Erythroblast (primary cell): ENCODE data around the gene C2orf81.
A peak's percentile ranks its signal among the peaks of the same experiment; 100 is the strongest.

Source experiments
- DNase-seq, 2 experiments: peaks; one replicate each; lab custom pipeline; 2025; lab: John Stamatoyannopoulos, UW
- GATA1 ChIP-seq: IDR thresholded peaks from 2 replicates; pipeline ENCODE4 v1.6.1; 2011; ENCODE audit warnings: low read depth, mild to moderate bottlenecking, control low read depth, low read length, moderate library complexity
- POLR2A ChIP-seq: IDR thresholded peaks from 2 replicates; pipeline ENCODE4 v1.6.1; 2011; ENCODE audit warnings: mild to moderate bottlenecking, low read length

Gene C2orf81

DNA sequence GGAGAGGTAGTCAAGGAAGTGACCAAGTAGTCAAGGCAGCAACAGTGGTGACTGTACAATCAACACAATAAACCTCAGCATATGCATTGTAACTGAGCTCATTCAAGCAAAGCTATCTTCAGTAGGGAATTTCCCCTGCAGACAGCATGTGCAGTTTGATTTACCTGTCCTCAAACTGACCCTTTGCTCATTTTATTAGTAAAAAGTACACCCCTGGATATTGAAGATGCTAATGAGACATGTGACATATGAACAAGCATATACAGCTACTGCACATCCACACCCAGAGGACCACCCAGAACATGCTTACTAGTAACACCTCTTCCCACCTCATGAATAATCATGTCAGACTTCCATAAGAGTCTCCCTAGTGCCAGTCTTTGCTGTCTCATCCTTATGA, 15.4 kb downstream of the C2orf81 start:
- TF ChIP-seq GATA1 = no peak
- TF ChIP-seq POLR2A = no peak
- no peak for DNase-seq

DNA sequence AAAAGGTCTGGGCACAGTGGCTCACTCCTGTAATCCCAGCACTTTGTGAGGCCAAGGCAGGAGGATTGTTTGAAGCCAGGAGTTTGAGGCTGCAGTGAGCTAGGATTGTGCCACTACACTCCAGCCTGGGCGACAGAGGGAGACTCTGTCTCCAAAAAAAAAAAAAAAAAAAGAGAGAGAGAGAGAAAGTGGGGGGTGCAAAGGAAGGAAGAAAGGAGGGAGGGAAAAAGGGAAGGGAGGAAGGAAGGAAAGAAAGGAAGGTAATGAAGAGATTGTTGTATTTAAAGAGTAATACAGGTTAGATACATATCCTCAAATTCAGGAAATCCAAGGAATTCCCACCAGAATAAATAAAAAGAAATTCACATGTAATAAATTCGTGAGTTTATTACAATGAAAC, 19.5 kb downstream of the C2orf81 start:
- no peak for TF ChIP-seq GATA1
- TF ChIP-seq POLR2A = no peak
- no peak for DNase-seq

DNA sequence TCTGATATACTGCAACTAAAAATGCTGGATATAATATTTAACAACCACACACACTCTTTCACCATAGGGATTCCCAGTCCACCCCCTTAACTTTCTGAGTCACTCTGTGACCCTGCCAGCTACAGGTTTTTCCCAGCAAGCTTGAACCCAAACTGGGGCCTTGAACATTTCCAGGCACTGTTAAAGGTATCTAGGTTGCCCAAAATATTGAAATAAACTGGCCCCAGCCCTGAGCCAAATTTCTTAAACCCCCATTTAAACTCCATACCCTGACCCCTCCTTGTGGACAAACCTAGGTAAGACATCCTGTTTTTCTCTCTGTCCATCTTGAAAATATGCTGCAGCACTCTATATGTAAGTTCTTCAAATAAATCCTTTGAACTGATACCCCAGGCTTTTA, 21.6 kb downstream of the C2orf81 start:
- TF ChIP-seq GATA1 (no peak), POLR2A (no peak)

DNA sequence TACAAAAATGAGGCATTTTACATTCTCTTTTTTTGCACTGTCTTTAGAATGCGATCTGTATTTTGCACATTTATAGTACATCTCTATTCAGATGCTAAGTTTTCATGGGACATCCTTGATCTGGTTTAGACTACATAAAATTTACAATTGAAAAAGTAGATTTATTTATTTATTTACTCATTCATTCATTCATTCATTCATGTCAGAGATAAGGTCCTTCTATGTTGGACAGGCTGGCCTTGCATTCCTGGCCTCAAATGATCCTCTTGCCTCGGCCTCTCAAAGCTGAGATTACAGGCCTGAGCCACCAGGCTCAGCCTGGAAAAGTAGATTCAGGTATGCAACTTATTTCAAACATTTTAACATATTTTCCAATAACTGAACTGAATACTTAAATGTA, 25.3 kb downstream of the C2orf81 start:
- no peak for DNase-seq
- TF ChIP-seq POLR2A = no peak
- TF ChIP-seq GATA1 = no peak

More for the DNA sequence above, 21.6 kb downstream of the C2orf81 start:
- peak; percentile 55 to 67 for DNase-seq

DNA sequence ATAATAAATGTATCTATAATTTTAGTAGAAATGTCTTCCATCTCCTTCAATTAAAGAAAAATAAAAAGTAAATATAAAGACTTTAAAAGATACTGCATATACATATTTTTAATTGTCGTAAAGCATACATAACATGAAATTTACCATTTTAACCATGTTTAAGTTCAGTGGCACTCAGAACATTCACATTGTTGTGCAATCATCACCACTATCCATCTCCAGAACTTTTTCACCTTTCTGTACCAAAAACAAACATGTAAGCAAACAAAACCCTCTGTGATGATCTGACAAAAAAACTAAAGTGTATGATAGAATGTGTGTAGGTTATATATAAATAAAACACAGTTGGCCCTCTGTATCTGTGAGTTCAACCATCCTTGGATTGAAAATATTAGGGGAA, 27.9 kb downstream of the C2orf81 start:
- DNase-seq = no peak
- TF ChIP-seq POLR2A (no peak), GATA1 (no peak)

DNA sequence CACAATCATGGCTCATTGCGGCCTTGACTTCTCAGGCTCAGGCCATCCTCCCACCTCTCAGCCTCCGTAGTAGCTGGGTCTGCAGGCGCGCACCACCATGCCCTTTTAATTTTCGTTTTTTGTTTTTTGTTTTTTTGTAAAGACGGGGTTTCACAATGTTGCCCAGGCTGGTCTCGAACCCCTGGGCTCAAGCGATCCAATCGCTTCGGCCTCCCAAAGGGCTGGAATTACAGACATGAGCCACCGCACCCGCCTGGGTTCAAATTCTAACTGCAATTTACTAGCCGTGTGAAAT, 29.0 kb downstream of the C2orf81 start:
- no peak for DNase-seq
- TF ChIP-seq GATA1 (no peak), POLR2A (no peak)

DNA sequence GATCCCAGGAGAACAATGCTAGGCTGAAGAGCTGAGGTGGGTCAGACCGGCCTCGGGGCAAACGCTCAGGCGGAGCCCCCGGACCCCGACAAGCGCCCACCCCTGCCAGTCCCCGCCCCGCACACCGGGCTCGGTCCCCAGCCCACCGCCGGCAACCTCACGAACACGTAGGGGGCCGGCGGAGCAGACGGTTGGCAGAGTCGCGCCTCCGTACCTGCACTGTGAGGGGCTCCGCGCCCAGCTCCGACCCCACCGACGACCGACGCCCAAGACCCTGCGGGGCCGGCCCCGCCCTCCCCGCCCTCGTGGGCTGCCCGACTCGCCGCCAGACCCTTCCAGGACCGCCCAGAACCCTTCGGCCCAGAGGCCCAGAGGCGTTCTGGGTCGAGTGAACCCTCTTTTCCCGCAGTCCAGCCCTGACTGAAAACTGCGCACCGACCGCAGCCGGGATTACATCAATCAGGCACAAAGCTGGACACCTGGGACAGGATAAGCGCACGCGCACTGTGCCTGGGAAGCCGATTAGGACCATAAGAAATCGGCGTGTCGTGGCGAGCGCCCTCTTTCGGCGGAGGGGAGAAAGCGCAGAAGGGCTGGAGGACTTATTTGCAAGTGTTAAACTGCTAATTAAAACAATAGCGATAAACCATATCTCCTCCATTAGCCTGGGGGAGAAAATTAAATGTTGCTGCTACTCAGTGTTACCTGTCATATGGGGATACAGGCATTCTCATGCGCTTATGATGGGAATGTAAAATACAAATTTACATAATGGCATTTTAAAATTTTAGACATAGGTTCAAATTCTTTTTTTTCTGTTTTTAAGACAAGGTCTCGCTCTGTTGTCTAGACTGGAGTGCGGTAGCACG, 29.6 kb downstream of the C2orf81 start:
- DNase-seq = peak; percentile 95 to 97
- TF ChIP-seq GATA1 (no peak), POLR2A (no peak)

DNA sequence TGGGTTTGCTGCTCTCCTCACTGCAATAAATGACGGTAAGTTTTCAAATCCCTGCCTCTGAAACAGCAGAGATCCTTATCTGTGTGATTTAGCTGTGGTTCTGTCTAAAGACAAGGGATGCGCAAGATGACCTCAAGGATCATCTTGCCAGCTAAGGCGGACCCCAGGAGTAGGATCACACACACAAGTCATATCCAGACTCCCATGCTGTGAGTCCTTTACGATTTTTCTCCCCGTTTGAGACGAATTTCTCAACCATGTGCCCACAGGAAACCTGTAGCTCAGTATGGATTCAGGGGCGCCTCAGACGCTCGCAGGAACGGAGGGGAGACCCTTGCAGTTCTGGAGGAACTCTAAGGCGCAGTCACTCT, 30.2 kb downstream of the C2orf81 start:
- TF ChIP-seq GATA1 = no peak
- no peak for TF ChIP-seq POLR2A
- peak; percentile 47 to 56 for DNase-seq

DNA sequence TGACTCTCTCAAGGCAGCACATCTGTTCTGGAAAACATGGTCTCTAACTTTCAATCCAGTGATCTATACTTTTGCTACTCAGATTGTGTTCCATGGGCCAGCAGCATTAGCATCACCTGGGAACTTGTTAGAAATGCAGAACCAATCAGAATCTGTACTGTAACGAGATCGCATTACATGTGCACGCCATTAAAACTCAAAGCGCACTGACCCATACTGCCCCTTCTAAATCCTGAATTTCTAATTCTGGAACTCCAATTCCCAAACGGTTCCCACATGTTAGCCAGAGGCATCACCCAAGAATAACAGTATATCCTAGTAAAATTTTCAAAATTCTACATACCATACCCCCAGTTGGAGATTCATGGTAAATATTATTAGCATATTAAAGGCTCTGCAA, 30.8 kb downstream of the C2orf81 start:
- DNase-seq = no peak

DNA sequence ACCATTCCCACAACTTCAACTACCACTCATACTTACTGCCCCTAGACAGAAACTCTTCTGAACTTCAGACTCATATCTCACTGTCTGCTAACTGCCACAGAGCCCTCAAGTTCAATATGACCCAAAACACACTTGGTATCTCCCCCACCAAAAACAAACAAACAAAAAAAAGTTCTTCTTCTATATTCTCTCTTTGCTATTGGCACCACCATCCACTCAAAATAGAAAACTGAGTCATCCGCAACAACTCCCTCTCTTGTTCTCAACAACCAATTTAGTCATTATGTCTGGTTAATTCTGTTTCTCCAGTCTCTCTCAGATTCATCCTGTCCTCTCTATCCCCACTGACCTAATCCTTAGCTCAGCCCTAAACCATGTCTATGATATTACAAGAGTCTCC, 34.1 kb downstream of the C2orf81 start:
- no peak for DNase-seq
- TF ChIP-seq GATA1 (no peak), POLR2A (no peak)

More for the DNA sequence above, 30.8 kb downstream of the C2orf81 start:
- TF ChIP-seq POLR2A (no peak), GATA1 (no peak)

DNA sequence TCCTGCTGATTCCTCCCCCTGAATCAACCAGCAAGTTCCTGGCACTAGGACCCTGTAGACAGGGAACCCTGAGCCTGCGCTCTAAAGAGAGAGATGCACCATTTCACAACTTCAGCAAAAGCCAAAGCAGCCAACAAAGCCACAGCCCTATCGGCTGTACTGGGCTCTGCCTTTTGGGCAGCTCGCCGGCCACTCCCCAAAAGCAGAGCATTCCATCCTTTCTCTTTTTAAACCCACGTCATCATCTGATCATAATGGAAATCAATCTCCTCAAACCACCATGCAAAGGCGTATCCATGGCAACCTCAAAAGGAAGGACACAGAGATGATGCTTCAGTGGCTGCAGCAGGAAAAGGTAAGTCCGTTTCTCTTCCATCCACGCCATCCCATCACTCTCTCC, 36.0 kb downstream of the C2orf81 start:
- TF ChIP-seq GATA1 (no peak), POLR2A (no peak)
- DNase-seq = no peak

DNA sequence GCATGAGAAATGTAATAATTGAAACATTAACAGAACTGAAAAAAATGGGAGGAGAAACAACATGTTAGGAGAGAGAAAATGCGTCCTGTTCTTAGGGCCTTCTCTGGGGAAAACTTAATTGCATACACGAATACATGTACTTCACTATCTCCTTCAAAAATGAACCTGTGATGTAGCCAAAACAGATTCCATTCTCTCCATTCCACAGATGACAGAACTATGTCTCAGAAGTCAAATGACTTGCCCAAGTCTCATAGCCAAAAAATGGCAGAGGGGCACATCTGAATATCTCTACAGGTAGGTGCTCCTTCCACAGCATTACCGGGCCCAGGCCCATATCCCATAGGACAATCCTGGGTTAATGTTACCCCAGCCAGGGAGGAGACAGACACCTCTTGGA, 37.4 kb downstream of the C2orf81 start:
- TF ChIP-seq POLR2A (no peak), GATA1 (no peak)
- DNase-seq = no peak

DNA sequence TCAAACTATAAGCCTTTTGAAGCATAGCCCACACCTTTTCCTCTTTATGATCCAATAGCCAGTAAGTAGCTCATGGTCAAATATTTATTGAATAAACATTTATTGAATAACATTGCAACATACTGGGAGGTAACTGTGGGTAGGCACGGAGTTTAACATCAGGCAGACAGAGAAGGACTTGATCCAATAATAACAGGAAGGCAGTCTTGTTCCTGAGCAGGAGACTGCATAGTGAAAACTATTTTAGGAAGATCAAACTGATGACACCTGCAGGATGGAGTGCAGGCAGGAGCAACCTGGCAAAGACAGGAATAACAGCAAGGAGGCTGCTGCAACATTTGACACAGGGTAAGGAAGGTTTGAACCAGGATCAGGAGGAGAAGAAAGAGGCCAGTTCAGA, 38.2 kb downstream of the C2orf81 start:
- TF ChIP-seq POLR2A = no peak
- TF ChIP-seq GATA1 = no peak
- DNase-seq = no peak

DNA sequence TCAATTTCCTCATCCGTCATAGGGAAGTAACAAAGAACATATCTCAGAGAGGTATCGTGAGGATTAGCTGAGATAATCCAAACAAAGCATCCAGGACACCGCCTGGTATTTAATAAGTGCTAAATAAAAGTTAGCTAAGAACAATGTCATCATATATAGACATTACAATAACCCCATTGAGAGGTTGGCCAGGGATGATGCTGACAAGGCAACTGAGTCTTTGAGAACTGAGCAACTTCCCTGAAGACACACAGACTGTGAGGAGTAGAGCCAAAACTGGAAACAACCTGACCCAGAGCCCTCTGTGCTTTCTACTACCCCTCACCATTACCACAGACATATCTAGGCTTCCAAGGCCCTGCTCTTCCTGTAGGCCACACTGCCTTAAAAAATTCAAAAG, 39.7 kb downstream of the C2orf81 start:
- no peak for DNase-seq
- TF ChIP-seq POLR2A = no peak
- TF ChIP-seq GATA1 = no peak

DNA sequence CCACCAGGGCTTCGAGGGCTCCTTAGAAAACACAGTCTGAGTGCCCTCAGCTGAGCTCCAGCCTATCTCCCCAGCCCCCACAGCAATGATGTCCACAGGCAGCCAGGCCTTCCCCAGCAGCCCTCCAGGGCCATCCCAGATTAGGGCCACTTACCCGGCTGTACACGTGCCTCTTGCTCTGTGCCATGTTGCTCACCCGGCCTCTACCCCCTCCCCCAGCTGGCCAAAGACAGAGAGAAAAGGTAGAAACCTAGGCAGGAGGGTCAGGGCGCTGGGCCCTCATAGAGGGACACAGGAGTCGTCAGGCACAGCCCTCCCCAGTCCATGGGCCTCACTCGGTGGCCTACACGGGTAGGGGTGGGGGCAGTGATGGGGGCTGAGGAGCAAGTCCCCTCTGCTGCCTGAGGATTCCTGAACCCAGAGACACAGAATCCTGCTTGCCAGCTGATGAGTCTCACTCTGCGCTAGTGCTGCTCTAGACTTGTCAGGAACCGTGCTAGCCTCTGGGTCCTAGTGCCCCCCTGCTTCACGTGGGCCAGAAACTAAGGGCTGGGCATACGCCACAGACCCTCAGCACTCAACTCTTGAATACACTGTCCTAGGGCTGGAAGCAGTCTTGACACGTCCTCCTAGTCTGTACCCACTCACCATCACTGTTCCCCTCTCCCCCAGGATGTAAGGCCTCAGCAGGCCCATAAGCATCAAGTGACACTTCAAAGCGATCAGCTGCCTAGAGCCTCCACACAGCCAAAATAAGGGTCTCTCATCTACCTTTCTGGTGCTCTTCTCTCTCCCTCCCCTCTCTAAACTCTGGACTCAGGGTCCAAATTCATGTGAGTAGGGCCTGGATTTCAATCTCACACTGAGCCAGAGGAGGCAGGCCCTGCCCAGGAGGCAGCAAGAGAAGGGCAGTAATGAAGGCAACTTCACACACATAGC, 41.3 kb downstream of the C2orf81 start, which contains the start of gene DCTN1:
DCTN1 (minus strand) TSS at position 461 of the 939 bp plus-strand sequence; CDS start at position 187, 274 bp downstream.
- TF ChIP-seq GATA1 = no peak
- TF ChIP-seq POLR2A = no peak
- peak; percentile 23 to 35 for DNase-seq
